Chondrocyte (in vitro differentiated cells): Measurements from ENCODE around the gene PNPLA2. TPM values are rescaled to one million over a fixed set of nuclear protein-coding genes. Genes with fewer than 3 reads are reported as not detected.
A peak's percentile ranks its signal among the peaks of the same experiment; 100 is the strongest.

Experiments used
- DNase-seq: peaks from one replicate; pipeline ENCODE4 v3.0.0; 2021; ENCODE audit warnings: mixed read lengths, low spot score
- H3K27ac Mint-ChIP-seq: one replicate; pipeline ENCODE4 v1.8.0; 2021; ENCODE audit warnings: mild to moderate bottlenecking, moderate library complexity, mixed read lengths; ENCODE audit not compliant: unreplicated experiment
- H3K27me3 Mint-ChIP-seq: 2 replicates; pipeline ENCODE4 v1.8.0; 2021; ENCODE audit warnings: low read depth, mixed read lengths
- H3K36me3 Mint-ChIP-seq: 2 replicates; pipeline ENCODE4 v1.8.0; 2021; ENCODE audit warnings: low read depth, mixed read lengths
- H3K4me1 Mint-ChIP-seq: 2 replicates; pipeline ENCODE4 v1.8.0; 2021; ENCODE audit warnings: low read depth, mild to moderate bottlenecking, mixed read lengths
- H3K4me3 Mint-ChIP-seq: one replicate; pipeline ENCODE4 v1.8.0; 2021; ENCODE audit warnings: mild to moderate bottlenecking, moderate library complexity, mixed read lengths; ENCODE audit not compliant: unreplicated experiment
- H3K9me3 Mint-ChIP-seq: 2 replicates; pipeline ENCODE4 v1.8.0; 2021; ENCODE audit warnings: low read depth, mixed read lengths
- CTCF ChIP-seq: fragments of 200-600 bp; sonication (generic); IDR thresholded peaks from 2 replicates; pipeline ENCODE4 v1.5.0; 2021; ENCODE audit warnings: antibody characterized with exemption, mild to moderate bottlenecking, moderate library complexity
- total RNA-seq: library from RNA; stranded (reverse); gene quantifications from 3 replicates; pipeline ENCODE4 v1.2.1, GENCODE V29; 2021

Gene PNPLA2
- total RNA-seq, 1 donor from 2014 or later: 56.0 TPM

GRCh38 chr11:788009-788640 is 30.6 kb upstream of the PNPLA2 start:
- TF ChIP-seq CTCF: peak; percentile 28
- Mint-ChIP-seq H3K9me3 (no peaks in the 10 kb centered on the region), H3K27me3 (no peaks in the 10 kb centered on the region), H3K27ac (no peak overlapping the region), H3K36me3 (peaks cover 5% of the 10 kb centered on the region), H3K4me1 (peaks cover 9% of the 10 kb centered on the region), H3K4me3 (no peak overlapping the region)
- DNase-seq: no peak

- Mint-ChIP-seq H3K36me3 (peaks cover 2% of the 10 kb centered on the region), H3K4me1 (no peaks in the 10 kb centered on the region), H3K9me3 (no peaks in the 10 kb centered on the region), H3K4me3 (no peak overlapping the region), H3K27ac (no peak overlapping the region), H3K27me3 (no peaks in the 10 kb centered on the region)
- no peak for TF ChIP-seq CTCF
- no peak for DNase-seq
Observed at GRCh38 chr11:788953-789940, 29.5 kb upstream of the PNPLA2 start.

GRCh38 chr11:789943-790342 is 28.8 kb upstream of the PNPLA2 start, which contains the start of gene CEND1:
TSS of gene CEND1 (minus strand) at chr11:790090. CDS start at chr11:788576, 1,514 bp downstream.
- no peak for DNase-seq
- no peaks in the 10 kb centered on the region for H3K27me3 Mint-ChIP-seq
- H3K4me3 Mint-ChIP-seq: no peak within 1 kb of the TSS
- no peaks in the 10 kb centered on the region for H3K9me3 Mint-ChIP-seq
- H3K36me3 Mint-ChIP-seq: peaks cover under 1% of the 10 kb centered on the region
- H3K27ac Mint-ChIP-seq: no peak within 1 kb of the TSS
- H3K4me1 Mint-ChIP-seq: no peaks in the 10 kb centered on the region
- no peak for TF ChIP-seq CTCF

DNA sequence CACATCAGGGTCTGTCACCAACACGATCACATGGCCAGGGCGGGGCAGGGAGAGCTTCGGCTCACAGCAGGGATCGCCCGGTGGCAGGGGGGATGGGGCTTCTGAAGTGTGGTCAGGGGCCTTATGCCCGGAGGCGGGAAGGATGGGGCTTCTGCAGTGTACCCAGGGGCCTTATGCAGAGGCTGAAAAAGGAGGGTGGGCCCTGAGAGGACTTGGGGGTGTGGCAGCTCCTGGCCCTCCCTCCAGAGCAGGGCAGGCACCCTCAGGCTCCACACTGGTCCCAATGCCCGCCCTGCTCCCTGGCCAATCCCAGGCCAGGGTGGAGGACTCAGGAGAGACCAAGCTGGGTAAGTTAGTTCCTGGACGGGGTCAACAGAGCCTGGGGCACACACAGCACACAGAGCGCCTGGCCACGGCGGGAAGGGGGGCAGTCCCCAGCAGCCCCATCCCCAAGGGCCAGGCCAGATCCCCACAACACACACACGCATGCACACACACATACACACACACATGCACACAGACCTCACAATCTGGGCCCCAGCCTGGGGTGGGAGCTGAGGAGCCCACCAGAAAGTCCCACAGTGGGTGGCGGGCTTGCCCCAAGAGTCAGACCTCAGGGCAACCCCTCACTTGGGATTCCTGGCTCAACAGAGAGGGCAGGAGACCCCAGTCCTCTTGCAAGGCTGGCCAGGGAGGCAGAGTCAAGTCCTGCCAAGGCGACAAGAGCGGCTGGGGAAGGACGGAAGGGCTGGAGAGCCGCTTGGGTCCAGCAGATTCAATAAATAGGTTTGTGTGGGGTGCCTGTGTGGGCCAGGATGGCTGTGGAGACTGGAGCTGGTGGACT is 27.8 kb upstream of the PNPLA2 start:
- no peak overlapping the region for H3K27ac Mint-ChIP-seq
- no peak for DNase-seq
- no peak overlapping the region for H3K4me3 Mint-ChIP-seq

More for the DNA sequence above, 27.8 kb upstream of the PNPLA2 start:
- H3K27me3 Mint-ChIP-seq: no peaks in the 10 kb centered on the region
- TF ChIP-seq CTCF: no peak
- H3K9me3 Mint-ChIP-seq: no peaks in the 10 kb centered on the region
- no peaks in the 10 kb centered on the region for H3K36me3 Mint-ChIP-seq
- H3K4me1 Mint-ChIP-seq: peaks cover 2% of the 10 kb centered on the region
